Neural cell (in vitro differentiated cells): ENCODE measurements around the gene C19orf44. TPM values are rescaled to one million over a fixed set of nuclear protein-coding genes. Genes with fewer than 3 reads are reported as not detected.

Source experiments
- H2AFZ ChIP-seq: fragments of 200-600, 300-800 bp; sonication (generic), shearing (Covaris generic); 2 replicates; pipeline ENCODE4 v1.6.0; 2014; ENCODE audit warnings: low read depth, mild to moderate bottlenecking, antibody characterized with exemption, low read length, moderate library complexity
- H3F3A ChIP-seq: fragments of 200-600 bp; shearing (Covaris generic); 2 replicates; pipeline ENCODE4 v1.6.1; 2016; ENCODE audit warnings: mild to moderate bottlenecking, moderate library complexity, mixed read lengths, antibody characterized with exemption, low read length; ENCODE audit not compliant: insufficient read depth, poor library complexity, severe bottlenecking
- H3K27ac ChIP-seq: fragments of 200-600, 300-800 bp; sonication (generic), shearing (Covaris generic); 2 replicates; pipeline ENCODE4 v1.5.1; 2014; ENCODE audit warnings: mild to moderate bottlenecking, low read length, moderate library complexity
- H3K27me3 ChIP-seq: fragments of 300-800, 200-600 bp; sonication (generic), shearing (Covaris generic); 2 replicates; pipeline ENCODE4 v1.6.0; 2014; ENCODE audit warnings: mild to moderate bottlenecking, low read depth, low read length, moderate library complexity; ENCODE audit not compliant: insufficient read depth
- H3K36me3 ChIP-seq: fragments of 300-800, 200-600 bp; sonication (generic), shearing (Covaris generic); 2 replicates; pipeline ENCODE4 v1.5.1; 2014; ENCODE audit warnings: mild to moderate bottlenecking, antibody characterized with exemption, low read length, moderate library complexity; ENCODE audit not compliant: insufficient read depth
- H3K4me2 ChIP-seq: fragments of 300-800, 200-600 bp; sonication (generic), shearing (Covaris generic); 2 replicates; pipeline ENCODE4 v1.6.0; 2014; ENCODE audit warnings: mild to moderate bottlenecking, low read length
- H3K4me3 ChIP-seq: fragments of 300-800, 200-600 bp; sonication (generic), shearing (Covaris generic); 2 replicates; pipeline ENCODE4 v1.5.1; 2014; ENCODE audit warnings: mild to moderate bottlenecking, low read length, moderate library complexity
- H3K79me2 ChIP-seq: fragments of 200-600 bp; shearing (Covaris generic); replicated peaks from 2 replicates; pipeline ENCODE4 v1.6.0; 2014; ENCODE audit warnings: mild to moderate bottlenecking, low read length, moderate library complexity; ENCODE audit not compliant: insufficient read depth
- H3K9ac ChIP-seq: fragments of 300-800, 200-600 bp; sonication (generic), shearing (Covaris generic); 2 replicates; pipeline ENCODE4 v1.6.1; 2016; ENCODE audit warnings: mild to moderate bottlenecking, low read length, mixed read lengths
- H3K9me2 ChIP-seq: fragments of 200-600 bp; shearing (Covaris generic); 2 replicates; pipeline ENCODE4 v1.6.1; 2016; ENCODE audit warnings: mild to moderate bottlenecking, low read length, mixed read lengths; ENCODE audit not compliant: insufficient read depth
- H3K9me3 ChIP-seq: fragments of 200-600, 300-800 bp; sonication (generic), shearing (Covaris generic); 2 replicates; pipeline ENCODE4 v1.6.1; 2016; ENCODE audit warnings: mild to moderate bottlenecking, mixed run types, low read length, moderate library complexity, mixed read lengths
- H4K20me1 ChIP-seq: fragments of 200-600 bp; shearing (Covaris generic); 2 replicates; pipeline ENCODE4 v1.6.1; 2016; ENCODE audit warnings: mild to moderate bottlenecking, mixed run types; ENCODE audit not compliant: insufficient read depth
- CTCF ChIP-seq: fragments of 450-650 bp; IDR thresholded peaks from 2 replicates; pipeline ENCODE4 v1.5.1; 2014; ENCODE audit warnings: antibody characterized with exemption, mild to moderate bottlenecking, moderate library complexity; ENCODE audit not compliant: poor library complexity, severe bottlenecking
- EP300 ChIP-seq: fragments of 450-650 bp; conservative IDR thresholded peaks from 2 replicates; pipeline ENCODE4 v1.6.1; 2014; ENCODE audit warnings: antibody characterized with exemption, mild to moderate bottlenecking, moderate library complexity; ENCODE audit not compliant: poor library complexity, severe bottlenecking
- EZH2 ChIP-seq: fragments of 200-600, 300-800 bp; shearing (Covaris generic), sonication (generic); IDR thresholded peaks from 2 replicates; pipeline ENCODE4 v1.6.1; 2014; ENCODE audit warnings: antibody characterized with exemption, low read length, borderline replicate concordance, mild to moderate bottlenecking; ENCODE audit not compliant: insufficient read depth, poor library complexity, severe bottlenecking
- MXI1 ChIP-seq: fragments of 450-650 bp; conservative IDR thresholded peaks from 2 replicates; pipeline ENCODE4 v1.6.1; 2014; ENCODE audit warnings: antibody characterized with exemption, mild to moderate bottlenecking; ENCODE audit not compliant: poor library complexity, severe bottlenecking
- POLR2AphosphoS5 ChIP-seq: IDR thresholded peaks from 2 replicates; pipeline ENCODE4 v1.6.1; 2012
- RAD21 ChIP-seq: fragments of 450-650 bp; conservative IDR thresholded peaks from 2 replicates; pipeline ENCODE4 v1.6.1; 2014; ENCODE audit warnings: antibody characterized with exemption, mild to moderate bottlenecking, moderate library complexity
- REST ChIP-seq: IDR thresholded peaks from 2 replicates; pipeline ENCODE4 v1.6.1; 2012; ENCODE audit warnings: borderline replicate concordance
- SMC3 ChIP-seq: fragments of 450-650 bp; conservative IDR thresholded peaks from 2 replicates; pipeline ENCODE4 v1.6.1; 2014; ENCODE audit warnings: antibody characterized with exemption, mild to moderate bottlenecking, moderate library complexity; ENCODE audit not compliant: poor library complexity
- TAF1 ChIP-seq: IDR thresholded peaks from 2 replicates; pipeline ENCODE4 v1.6.1; 2012; ENCODE audit warnings: low read depth
- polyA plus RNA-seq: library from polyadenylated mRNA; depleted of rRNA; stranded (reverse); fragments of >200 nt; gene quantifications from 2 replicates; pipeline ENCODE4 v1.2.3, GENCODE V29; 2014

The C19orf44 gene
- polyA plus RNA-seq, 1 donor from 2014 or later, result 9.9 TPM

GRCh38 chr19:16519230-16519687 is 23.1 kb downstream of the C19orf44 start:
- Histone ChIP-seq H4K20me1 (no peaks in the 10 kb centered on the region), H3K36me3 (no peaks in the 10 kb centered on the region), H3F3A (no peaks in the 10 kb centered on the region), H3K4me2 (no peak overlapping the region), H3K9ac (no peak overlapping the region), H2AFZ (no peak overlapping the region), H3K4me3 (no peak overlapping the region), H3K9me3 (no peaks in the 10 kb centered on the region), H3K9me2 (no peaks in the 10 kb centered on the region), H3K79me2 (no peaks in the 10 kb centered on the region), H3K27ac (no peak overlapping the region), H3K27me3 (no peaks in the 10 kb centered on the region)
- TF ChIP-seq REST (no peak), CTCF (no peak), MXI1 (no peak), EZH2 (no peak), RAD21 (no peak), EP300 (no peak)

- H3K36me3 ChIP-seq, result no peaks in the 10 kb centered on the region
Measured at GRCh38 chr19:16520074-16520973, 24.1 kb downstream of the C19orf44 start.

More at GRCh38 chr19:16520074-16520973, 24.1 kb downstream of the C19orf44 start:
- TF ChIP-seq EZH2, result no peak
- no peak for TF ChIP-seq RAD21
- no peak for TF ChIP-seq REST
- TF ChIP-seq POLR2AphosphoS5, result no peak
- no peak for TF ChIP-seq SMC3
- no peak for TF ChIP-seq TAF1
- TF ChIP-seq MXI1, result no peak
- TF ChIP-seq CTCF, result no peak
- no peak for TF ChIP-seq EP300
- no peak overlapping the region for H3K4me2 ChIP-seq
- no peaks in the 10 kb centered on the region for H3K9me3 ChIP-seq
- H3K79me2 ChIP-seq, result no peaks in the 10 kb centered on the region
- H3K4me3 ChIP-seq, result no peak overlapping the region
- no peak overlapping the region for H3K27ac ChIP-seq
- no peaks in the 10 kb centered on the region for H3K27me3 ChIP-seq
- no peaks in the 10 kb centered on the region for H3F3A ChIP-seq
- no peak overlapping the region for H3K9ac ChIP-seq
- H2AFZ ChIP-seq, result no peak overlapping the region
- H3K9me2 ChIP-seq, result no peaks in the 10 kb centered on the region
- H4K20me1 ChIP-seq, result no peaks in the 10 kb centered on the region
